Coronary artery (tissue), 2 donors: ENCODE measurements around the gene LEFTY1.

Experiments
- DNase-seq: peaks from one replicate; pipeline ENCODE4 v3.0.0-alpha.2; 2017; ENCODE audit warnings: low spot score
- H3K27ac ChIP-seq, 2 donors: fragments of 200-600 bp; sonication (generic); one replicate each; pipeline ENCODE4 v1.5.1; 2016 to 2019
- H3K4me3 ChIP-seq: fragments of 200-600 bp; sonication (generic); 2 replicates; pipeline ENCODE4 v1.5.1; 2016; ENCODE audit warnings: mild to moderate bottlenecking, moderate library complexity
- TF ChIP-seq, protein P1 (sequence below): fragments of 200-600 bp; sonication (generic); IDR thresholded peaks from one replicate; pipeline ENCODE4 v1.5.1; 2019; ENCODE audit warnings: antibody characterized with exemption

The LEFTY1 gene

DNA sequence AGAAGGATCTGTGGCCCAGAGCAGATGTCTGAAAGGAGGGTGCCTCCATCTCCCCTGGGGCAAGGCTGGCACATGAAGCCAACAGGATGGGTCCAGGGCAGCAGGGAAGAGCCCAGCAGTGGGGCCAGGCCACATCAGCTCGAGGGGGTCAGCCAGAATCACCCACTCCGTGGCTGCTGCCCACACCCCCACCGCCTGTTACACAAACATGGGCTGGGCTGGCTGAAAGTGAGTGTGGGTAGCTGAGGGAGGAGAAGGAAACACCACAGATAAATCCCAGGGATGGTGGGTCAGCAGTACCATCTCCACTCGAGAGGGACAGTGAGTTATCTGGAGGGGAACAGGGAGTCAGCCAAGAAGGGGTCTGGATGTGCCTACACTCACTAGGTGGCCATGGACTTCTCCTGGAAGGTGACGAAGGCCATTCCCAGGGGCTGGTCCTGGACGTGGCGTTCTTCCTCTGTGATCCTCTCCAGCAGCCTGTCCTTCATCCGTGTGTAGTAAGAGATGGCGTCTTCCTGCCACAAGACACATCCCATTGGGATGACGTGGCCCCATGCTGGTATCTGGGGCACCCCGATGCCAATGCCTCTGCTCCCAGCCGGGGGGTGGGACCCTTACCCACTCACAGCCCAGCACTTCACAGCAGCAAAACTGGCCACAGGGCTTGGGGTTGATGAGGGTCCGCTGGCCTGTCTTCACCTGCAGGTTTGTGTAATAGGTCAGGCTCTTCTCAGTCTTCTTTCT is 26.9 kb downstream of the LEFTY1 start:
- TF ChIP-seq, protein P1, sequence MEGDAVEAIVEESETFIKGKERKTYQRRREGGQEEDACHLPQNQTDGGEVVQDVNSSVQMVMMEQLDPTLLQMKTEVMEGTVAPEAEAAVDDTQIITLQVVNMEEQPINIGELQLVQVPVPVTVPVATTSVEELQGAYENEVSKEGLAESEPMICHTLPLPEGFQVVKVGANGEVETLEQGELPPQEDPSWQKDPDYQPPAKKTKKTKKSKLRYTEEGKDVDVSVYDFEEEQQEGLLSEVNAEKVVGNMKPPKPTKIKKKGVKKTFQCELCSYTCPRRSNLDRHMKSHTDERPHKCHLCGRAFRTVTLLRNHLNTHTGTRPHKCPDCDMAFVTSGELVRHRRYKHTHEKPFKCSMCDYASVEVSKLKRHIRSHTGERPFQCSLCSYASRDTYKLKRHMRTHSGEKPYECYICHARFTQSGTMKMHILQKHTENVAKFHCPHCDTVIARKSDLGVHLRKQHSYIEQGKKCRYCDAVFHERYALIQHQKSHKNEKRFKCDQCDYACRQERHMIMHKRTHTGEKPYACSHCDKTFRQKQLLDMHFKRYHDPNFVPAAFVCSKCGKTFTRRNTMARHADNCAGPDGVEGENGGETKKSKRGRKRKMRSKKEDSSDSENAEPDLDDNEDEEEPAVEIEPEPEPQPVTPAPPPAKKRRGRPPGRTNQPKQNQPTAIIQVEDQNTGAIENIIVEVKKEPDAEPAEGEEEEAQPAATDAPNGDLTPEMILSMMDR: no peak
- H3K27ac ChIP-seq: no peak overlapping the region
- DNase-seq: no peak
- no peak overlapping the region for H3K4me3 ChIP-seq

DNA sequence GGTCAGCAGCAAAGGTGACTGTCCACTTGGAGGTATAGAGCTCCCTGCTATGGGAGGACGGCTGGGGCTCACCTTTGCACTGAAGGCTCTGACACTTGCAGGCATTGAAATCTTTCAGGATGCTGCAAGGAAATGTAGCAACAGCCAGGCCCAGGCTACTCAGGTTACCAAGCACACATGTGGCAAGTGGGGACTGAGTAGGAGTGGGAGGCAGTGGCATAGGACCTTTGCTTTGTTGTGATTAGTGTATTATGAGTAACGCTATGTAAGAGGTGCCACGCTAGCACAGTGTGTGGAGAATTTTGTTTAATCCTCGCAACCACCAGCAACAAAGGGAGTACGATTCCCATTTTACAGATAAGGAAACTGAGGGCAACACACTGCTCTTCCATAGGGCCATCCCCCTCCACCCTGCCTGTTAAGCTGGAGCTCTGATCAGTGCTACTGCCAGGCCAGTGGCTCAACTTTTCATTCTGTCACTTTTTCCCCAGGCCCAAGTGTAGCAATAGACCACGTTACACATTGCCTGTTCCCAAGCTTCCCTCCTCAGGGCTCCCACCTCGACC is 28.0 kb downstream of the LEFTY1 start:
- TF ChIP-seq, protein P1: no peak
- Histone ChIP-seq H3K27ac (no peak overlapping the region), H3K4me3 (no peak overlapping the region)
- DNase-seq: no peak

DNA sequence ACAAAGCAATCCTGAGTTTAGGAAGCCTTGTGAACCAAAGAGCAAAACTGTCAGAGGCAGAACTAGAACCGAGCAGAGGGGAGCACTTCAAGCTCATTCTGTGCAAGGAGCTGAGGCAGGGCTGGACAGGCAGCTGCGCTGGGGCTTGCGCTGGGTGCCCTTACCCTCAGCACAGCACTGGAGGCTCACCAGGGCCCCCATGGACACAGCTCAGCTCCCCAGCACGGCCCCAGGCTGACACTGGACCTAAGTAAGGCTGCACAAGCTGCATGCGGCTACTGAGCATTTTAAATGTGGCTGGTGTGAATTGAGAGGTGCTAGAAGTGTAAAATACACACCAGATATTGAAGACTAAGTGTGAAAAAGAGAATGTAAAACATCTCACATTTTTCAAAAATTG is 28.8 kb downstream of the LEFTY1 start:
- no peak for DNase-seq
- H3K4me3 ChIP-seq: no peak overlapping the region
- TF ChIP-seq, protein P1: no peak
- no peak overlapping the region for H3K27ac ChIP-seq

DNA sequence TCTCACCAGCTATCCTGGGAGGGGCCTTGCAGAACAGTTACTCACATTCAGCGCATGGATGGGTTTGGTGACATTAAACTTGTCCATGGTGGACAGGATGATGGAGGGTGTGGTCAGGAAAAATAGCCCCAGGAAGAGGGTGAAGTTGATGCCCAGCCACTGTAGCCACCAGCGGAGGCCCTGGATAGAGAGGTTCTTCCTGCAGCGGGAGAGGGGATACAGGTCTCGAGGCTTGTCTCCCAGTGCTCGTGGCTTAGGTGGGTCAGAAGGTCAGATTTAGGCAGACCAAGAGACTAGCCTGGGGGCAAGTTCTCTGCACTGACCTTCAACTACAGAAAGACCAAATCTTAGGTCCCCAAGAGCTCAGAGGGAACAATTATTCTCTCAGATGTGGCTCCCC is 29.8 kb downstream of the LEFTY1 start:
- TF ChIP-seq, protein P1: no peak
- DNase-seq: no peak
- no peak overlapping the region for H3K27ac ChIP-seq
- H3K4me3 ChIP-seq: no peak overlapping the region

GRCh38 chr1:225857256-225857655 is 31.7 kb downstream of the LEFTY1 start:
- no peak overlapping the region for H3K4me3 ChIP-seq
- DNase-seq: no peak
- TF ChIP-seq, protein P1: no peak
- no peak overlapping the region for H3K27ac ChIP-seq

DNA sequence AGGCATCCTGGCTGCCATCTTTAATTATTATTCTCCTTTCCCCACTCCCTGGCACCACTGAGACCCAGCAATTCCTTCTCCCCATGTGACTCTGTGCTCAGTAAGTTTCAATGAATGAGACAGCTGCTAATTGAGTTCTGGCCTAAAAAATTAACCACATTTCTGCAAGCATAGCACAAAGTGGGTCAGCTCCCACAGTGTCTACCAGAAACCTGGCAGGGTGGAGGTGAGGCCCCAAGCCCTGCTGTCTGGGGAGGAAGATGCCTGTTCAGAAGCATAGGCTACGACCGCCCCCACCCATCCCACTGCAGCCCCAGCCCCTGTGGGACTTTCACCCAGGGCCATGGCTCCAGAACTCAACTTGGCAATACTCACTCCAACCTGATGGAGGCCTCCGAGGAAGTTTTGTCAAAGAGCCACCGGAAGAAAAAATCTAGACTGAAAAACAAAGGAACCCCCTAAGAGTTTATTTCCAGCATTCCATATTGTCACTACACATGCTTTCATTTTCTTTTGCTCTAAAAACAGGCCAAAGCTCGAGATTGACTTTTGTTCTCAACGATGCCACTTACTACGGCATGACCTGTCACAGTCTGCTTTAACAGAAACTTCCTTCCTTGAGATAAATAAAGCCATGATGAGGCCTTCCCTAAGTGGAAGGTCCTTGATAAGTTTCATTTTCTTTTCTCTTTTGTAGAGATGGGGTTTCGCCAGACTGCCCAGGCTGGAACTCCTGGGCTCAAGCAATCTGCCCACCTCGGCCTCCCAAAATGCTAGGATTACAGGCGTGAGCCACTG is 33.2 kb downstream of the LEFTY1 start:
- H3K4me3 ChIP-seq: no peak overlapping the region
- no peak for DNase-seq
- H3K27ac ChIP-seq: no peak overlapping the region
- TF ChIP-seq, protein P1: no peak
